Measurements from ENCODE around the gene NAA30. TPM values are rescaled to one million over a fixed set of nuclear protein-coding genes. Genes with fewer than 3 reads are reported as not detected.

The NAA30 gene
- total and polyA plus RNA-seq, 7 donors: 15.9 to 47.7 (median 37.3) TPM

DNA sequence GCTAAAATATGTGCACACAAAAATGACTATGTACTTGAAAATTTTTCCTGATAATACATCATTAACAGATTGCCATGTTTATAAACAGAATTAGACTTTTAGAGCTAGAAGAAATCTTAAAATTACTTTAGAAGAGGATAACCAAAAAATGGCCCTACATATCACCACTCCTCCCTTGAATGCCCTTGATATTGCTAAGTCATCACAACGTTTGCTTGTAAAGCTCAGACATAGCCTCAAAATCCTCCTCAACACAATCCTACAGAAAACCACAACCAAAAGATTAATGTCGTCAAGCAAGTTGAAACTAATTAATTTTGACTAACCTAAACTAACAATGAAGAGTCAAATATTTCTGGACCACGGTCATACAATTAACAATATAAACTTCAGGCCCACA lies 19.4 kb upstream of the NAA30 start:
- TF ChIP-seq, protein P1, sequence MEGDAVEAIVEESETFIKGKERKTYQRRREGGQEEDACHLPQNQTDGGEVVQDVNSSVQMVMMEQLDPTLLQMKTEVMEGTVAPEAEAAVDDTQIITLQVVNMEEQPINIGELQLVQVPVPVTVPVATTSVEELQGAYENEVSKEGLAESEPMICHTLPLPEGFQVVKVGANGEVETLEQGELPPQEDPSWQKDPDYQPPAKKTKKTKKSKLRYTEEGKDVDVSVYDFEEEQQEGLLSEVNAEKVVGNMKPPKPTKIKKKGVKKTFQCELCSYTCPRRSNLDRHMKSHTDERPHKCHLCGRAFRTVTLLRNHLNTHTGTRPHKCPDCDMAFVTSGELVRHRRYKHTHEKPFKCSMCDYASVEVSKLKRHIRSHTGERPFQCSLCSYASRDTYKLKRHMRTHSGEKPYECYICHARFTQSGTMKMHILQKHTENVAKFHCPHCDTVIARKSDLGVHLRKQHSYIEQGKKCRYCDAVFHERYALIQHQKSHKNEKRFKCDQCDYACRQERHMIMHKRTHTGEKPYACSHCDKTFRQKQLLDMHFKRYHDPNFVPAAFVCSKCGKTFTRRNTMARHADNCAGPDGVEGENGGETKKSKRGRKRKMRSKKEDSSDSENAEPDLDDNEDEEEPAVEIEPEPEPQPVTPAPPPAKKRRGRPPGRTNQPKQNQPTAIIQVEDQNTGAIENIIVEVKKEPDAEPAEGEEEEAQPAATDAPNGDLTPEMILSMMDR (IDR thresholded peaks at IDR 0.05): no peak
- ATAC-seq: no peak
- DNase-seq: no peak
- H3K4me3 ChIP-seq: no peak overlapping the region
- no peaks in the 10 kb centered on the region for H3K4me1 ChIP-seq
- intact Hi-C loops (cut with DNase I): no loop called here
- 50 to 56% (median 54%) methylated on average over 3 of the region's 3 CpGs for WGBS, 3 donors
- no peak overlapping the region for H3K27ac ChIP-seq
- no peaks in the 10 kb centered on the region for H3K27me3 ChIP-seq (ENCODE audit: insufficient read depth in 3 of 3, low read length in 2 of 3)
- H3K36me3 ChIP-seq (ENCODE audit: insufficient read depth in 1 of 2, low read depth in 1 of 2): no peaks in the 10 kb centered on the region
- H3K9me3 ChIP-seq: peaks cover 3% of the 10 kb centered on the region

DNA sequence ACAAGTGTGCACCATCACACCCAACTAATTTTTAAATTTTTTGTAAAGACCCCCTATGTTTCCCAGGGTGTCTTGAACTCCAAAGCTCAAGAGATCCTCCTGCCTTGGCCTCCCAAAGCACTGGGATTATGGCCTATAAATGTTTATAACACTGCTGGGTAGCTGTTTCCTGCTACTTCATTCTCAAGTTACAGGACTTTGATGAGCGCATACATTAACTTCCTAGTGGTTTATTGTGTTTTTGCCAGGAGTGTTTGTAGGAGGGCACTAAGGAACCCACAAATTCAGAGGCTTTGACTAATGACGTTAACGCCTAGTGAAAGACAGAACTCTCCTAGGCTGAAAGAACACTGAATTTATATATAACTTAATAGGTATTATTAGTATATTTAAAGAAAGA lies 15.2 kb upstream of the NAA30 start:
- WGBS, 3 donors: 58 to 68% (median 64%) methylated on average over 3 of the region's 3 CpGs
- no peak overlapping the region for H3K27ac ChIP-seq
- intact Hi-C loops (cut with DNase I): no loop called here
- DNase-seq (no peak), ATAC-seq (no peak)
- H3K4me3 ChIP-seq: no peak overlapping the region
- H3K36me3 ChIP-seq (ENCODE audit: insufficient read depth in 1 of 2, low read depth in 1 of 2): no peaks in the 10 kb centered on the region
- no peaks in the 10 kb centered on the region for H3K27me3 ChIP-seq (ENCODE audit: insufficient read depth in 3 of 3, low read length in 2 of 3)
- no peaks in the 10 kb centered on the region for H3K4me1 ChIP-seq
- TF ChIP-seq, protein P1 (IDR thresholded peaks at IDR 0.05): no peak
- H3K9me3 ChIP-seq: peaks cover under 1% of the 10 kb centered on the region

DNA sequence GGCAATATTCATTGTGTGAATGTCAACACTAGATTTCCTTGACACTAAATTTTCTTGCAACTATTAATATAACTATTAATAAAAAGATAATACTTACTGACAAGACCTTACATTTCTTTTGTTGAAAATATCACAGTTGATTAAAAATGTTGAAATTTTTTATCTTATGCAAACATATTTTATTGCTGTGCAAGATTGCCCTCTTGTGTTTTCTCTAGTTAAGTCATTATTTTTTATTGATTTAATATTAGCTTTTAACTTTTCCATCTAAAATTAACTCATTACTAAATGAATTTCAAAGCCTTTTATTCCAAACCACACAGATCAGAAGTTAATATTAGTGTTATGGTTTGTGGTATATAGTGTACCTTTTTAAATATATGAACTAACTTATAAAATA lies 11.7 kb upstream of the NAA30 start:
- Histone ChIP-seq H3K4me3 (no peak overlapping the region), H3K27ac (no peak overlapping the region), H3K36me3 (ENCODE audit: insufficient read depth in 1 of 2, low read depth in 1 of 2) (no peaks in the 10 kb centered on the region), H3K9me3 (no peaks in the 10 kb centered on the region), H3K27me3 (ENCODE audit: insufficient read depth in 3 of 3, low read length in 2 of 3) (no peaks in the 10 kb centered on the region), H3K4me1 (no peaks in the 10 kb centered on the region)
- ATAC-seq (no peak), DNase-seq (no peak)
- TF ChIP-seq, protein P1 (IDR thresholded peaks at IDR 0.05): no peak
- intact Hi-C loops (cut with DNase I): no loop called here

DNA sequence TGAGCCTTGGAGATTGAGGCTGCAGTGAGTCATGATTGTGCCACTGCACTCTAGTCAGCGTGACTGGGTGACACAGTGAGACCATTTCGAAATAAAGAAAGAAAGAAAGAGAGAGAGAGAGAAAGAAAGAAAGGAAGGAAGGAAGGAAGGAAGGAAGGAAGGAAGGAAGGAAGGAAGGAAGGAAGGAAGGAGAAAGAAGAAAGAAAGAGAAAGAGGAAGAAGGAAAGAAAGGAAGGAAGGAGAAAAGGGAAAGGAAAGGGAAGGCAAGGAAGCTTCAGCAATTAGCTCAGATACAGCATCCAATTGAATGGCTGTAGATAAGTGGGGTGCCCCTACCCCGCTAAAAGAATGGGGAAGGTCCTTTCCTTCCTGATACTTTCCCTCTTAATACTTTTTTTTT lies 9.5 kb upstream of the NAA30 start:
- no peak for DNase-seq
- Histone ChIP-seq H3K27ac (no peak overlapping the region), H3K4me1 (no peaks in the 10 kb centered on the region), H3K4me3 (no peak overlapping the region), H3K9me3 (no peaks in the 10 kb centered on the region), H3K36me3 (ENCODE audit: insufficient read depth in 1 of 2, low read depth in 1 of 2) (no peaks in the 10 kb centered on the region), H3K27me3 (ENCODE audit: insufficient read depth in 3 of 3, low read length in 2 of 3) (no peaks in the 10 kb centered on the region)
- intact Hi-C loops (cut with DNase I): no loop called here
- TF ChIP-seq, protein P1 (IDR thresholded peaks at IDR 0.05): no peak
- 84 to 94% (median 88%) methylated on average over 3 of the region's 3 CpGs for WGBS, 3 donors
- no peak for ATAC-seq

DNA sequence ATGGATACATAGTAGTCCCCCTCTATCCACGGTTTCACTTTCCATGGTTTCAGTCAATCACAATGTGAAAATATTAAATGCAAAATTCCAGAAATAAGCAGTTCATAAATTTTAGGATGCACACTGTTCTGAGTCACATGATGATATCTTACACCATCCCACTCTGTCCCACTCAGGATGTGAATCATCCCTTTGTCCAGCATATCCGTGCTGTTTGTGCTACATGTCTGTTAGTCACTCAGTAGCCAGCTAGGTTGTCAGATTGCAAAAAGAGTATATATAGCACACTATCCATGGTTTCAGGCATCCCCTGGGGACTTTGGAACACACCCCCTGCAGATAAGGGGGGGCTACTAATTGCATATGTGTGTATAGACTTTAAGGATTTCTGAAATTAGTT lies 8.1 kb upstream of the NAA30 start:
- DNase-seq (no peak), ATAC-seq (peak in 2 of 4 donors; percentile 37 to 51)
- WGBS, 3 donors: 63 to 64% (median 63%) methylated on average over 2 of the region's 2 CpGs
- Histone ChIP-seq H3K9me3 (no peaks in the 10 kb centered on the region), H3K4me3 (no peak overlapping the region), H3K36me3 (ENCODE audit: insufficient read depth in 1 of 2, low read depth in 1 of 2) (no peaks in the 10 kb centered on the region), H3K4me1 (no peaks in the 10 kb centered on the region), H3K27me3 (ENCODE audit: insufficient read depth in 3 of 3, low read length in 2 of 3) (no peaks in the 10 kb centered on the region), H3K27ac (no peak overlapping the region)
- intact Hi-C loops (cut with DNase I): no loop called here
- TF ChIP-seq, protein P1 (IDR thresholded peaks at IDR 0.05): no peak
